Stimulated activated CD4-positive, alpha-beta T cell treated with anti-CD3 and anti-CD28 coated beads, Interleukin-4, amount 100 ng/mL, for 24 hours (primary cell): ENCODE measurements around the gene TUBGCP3.
"Not testable (repeated sequence)": the region's sequence is repeated elsewhere in the genome, so short reads cannot be mapped to it uniquely, and the experiment has no call there.

Experiments
- DNase-seq: peaks from one replicate; pipeline ENCODE4 v3.0.0-alpha.2; 2020

Gene TUBGCP3, protein sequence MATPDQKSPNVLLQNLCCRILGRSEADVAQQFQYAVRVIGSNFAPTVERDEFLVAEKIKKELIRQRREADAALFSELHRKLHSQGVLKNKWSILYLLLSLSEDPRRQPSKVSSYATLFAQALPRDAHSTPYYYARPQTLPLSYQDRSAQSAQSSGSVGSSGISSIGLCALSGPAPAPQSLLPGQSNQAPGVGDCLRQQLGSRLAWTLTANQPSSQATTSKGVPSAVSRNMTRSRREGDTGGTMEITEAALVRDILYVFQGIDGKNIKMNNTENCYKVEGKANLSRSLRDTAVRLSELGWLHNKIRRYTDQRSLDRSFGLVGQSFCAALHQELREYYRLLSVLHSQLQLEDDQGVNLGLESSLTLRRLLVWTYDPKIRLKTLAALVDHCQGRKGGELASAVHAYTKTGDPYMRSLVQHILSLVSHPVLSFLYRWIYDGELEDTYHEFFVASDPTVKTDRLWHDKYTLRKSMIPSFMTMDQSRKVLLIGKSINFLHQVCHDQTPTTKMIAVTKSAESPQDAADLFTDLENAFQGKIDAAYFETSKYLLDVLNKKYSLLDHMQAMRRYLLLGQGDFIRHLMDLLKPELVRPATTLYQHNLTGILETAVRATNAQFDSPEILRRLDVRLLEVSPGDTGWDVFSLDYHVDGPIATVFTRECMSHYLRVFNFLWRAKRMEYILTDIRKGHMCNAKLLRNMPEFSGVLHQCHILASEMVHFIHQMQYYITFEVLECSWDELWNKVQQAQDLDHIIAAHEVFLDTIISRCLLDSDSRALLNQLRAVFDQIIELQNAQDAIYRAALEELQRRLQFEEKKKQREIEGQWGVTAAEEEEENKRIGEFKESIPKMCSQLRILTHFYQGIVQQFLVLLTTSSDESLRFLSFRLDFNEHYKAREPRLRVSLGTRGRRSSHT

DNA sequence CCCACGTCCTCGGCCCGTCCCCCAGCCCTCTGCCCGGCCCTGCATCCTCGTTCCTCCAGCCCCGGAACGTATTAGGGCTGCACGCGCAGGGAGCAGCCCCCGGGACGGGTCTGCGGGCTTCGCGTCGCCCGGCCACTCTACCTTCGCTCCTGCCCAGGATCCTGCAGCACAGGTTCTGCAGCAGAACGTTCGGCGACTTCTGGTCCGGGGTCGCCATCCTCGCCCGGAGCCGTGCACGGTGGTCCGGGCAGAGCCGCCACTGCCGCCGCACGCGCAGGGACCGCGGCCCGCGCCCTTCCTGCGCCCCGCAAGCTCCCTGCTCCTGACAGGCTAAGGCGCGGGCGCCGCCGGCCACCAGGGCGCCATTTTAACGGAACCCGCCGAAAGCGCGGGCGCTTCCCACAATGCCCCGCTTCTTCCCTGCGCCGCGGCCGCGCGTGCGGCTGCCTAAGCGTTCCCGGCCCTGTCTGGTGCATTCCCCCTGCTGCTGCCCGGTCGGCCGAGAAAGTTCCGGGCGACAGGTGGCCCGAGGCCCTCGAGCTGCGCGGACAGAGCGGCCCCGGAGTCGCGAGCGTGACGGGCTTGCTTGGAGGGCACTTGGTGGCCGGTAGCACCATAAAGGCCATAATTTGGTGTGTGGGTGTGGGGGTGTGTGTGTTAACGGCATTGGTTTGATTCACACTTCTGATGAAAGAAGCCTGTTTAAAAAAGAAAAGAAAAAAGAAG lies at the start of gene TUBGCP3:
Gene TUBGCP3, minus strand, starts transcription at position 390 of the 726 bp plus-strand sequence. Its CDS starts 173 bp downstream, at position 217.
- DNase-seq: peak; percentile 83

DNA sequence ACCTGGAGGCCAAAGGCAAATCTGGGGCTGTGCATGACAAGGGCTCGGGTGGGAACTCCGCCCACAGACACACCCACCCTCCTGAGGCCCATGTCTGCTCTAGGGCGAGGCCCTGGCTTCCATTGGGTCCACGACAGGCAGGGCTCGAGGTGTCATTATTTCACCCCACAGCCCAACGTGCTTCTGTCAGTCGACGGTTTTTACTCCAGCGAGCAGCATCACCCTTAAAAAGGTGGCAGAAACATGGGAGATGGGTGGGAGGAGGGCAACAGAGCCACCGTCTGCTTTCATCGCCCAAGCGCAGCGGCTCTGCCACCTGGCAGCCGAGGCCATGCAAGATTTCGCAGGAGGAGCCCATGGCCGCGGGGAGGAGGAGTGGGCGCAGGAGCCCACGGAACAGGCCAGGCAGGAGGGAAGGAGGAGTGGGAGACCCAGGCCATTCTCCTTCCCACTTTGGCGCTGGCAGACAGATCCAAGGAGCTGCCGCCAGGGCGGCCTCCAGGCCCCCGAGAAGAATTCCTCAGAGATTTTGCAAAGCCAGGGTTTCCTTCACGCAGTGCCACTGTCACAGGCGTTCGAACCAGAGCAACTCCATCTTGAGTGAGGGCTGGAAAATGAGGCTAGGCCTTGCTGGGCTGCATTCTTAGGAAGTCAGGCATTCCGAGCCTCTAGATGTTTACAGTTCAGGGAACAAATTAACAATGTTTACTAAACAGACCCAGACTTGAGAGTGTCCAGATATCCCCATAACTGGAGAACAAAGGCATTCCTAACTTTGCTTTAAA lies 49.3 kb upstream of the TUBGCP3 start:
- DNase-seq: no peak

DNA sequence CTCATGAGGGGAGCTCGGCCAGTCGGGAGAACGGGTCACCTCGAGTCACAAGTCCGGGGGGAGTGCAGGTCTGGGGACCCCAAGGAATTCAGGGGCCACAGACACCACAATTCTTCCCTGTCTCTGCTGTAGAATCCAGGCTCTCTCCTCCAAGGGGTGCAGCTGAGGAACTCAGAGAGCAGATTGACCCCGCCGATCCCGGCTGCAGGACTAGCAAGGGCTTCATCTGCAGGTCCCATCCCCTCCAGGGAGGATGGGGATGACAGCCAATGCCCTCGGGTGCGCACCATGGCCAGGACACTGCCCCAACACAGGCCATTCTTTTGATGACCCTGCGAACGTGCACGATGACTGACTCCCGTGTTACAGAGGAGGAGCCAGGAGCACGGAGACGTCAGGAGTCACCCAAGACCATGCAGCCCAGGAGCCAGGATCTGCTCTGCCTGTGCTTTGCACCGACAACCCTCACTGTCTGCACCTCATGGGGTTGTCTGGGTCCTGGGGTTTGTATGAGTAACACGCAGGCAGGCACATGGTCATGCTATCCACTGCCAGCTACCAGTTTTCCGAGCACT lies 48.5 kb upstream of the TUBGCP3 start:
- DNase-seq: no peak

DNA sequence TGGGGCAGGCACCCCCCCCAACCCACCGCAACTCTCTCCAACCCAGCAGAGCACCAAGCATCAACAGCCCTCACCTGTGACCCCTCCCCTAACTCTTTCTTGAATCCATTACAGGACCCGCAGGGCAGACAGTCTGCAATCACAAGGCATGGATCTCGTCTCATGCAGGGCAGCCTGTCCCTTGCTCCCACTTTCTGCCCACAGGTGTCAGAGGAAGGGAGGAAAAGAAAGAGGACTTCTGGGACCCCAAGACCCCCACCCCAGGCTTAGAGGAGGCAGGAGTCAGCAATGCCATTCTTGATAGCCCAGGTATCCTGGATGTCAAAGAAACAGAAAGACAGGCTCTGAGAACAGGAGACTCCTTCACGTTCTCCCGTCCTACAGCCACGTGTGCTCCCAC lies 47.4 kb upstream of the TUBGCP3 start:
- DNase-seq: no peak

DNA sequence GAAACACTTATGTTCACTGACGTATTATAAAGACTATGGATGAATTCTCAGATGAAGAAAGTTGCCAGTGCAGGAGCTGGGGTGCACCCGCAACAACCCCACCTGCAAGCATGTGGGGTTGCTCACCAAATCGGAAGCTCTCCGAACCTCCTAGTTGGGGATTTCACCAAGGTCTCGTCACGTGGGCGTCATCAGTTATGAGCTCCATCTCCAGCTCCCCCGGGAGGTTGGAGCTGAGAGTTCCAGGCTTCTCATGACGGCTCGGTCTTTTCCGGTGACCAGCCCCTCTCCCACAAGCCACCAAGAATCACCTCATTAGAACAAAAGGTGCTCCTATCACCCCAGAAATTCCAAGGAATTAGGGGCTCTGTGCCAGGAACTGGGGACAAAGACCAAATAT lies 46.1 kb upstream of the TUBGCP3 start:
- no peak for DNase-seq

DNA sequence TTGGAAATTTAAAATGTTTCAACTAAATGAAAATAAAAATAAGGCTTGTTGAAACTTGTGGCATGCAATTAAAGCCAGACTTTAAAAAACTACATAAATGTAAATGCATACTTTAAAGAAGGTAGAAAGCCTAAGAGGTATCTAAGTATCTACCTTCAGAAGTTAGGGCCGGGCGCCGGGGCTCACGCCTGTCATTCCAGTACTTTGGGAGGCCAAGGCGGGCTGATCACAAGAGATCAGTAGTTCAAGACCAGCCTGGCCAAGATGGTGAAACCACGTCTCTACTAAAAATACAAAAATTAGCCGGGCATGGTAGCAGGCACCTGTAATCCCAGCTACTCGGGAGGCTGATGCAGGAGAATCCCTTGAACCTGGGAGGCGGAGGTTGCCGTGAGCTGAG lies 42.3 kb upstream of the TUBGCP3 start:
- not testable (repeated sequence) for DNase-seq

DNA sequence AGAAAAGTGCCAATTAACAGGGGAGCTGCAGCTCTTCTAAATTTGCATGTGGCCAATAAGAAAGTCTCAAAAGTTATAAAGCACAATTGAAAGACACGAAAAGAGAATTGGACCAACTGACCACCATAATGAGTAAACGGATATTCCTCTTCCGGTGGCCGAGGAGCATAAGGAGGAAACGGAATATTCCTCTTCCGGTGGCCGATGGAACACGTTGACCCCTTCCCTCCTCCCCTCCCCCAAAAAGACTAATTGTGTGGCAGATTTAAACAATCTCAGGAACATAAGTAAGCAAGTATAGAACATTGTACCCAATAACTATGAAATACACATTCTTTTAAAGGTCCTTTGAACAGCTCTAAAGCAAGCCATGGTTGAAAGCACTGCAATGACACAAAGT lies 41.2 kb upstream of the TUBGCP3 start:
- DNase-seq: no peak

DNA sequence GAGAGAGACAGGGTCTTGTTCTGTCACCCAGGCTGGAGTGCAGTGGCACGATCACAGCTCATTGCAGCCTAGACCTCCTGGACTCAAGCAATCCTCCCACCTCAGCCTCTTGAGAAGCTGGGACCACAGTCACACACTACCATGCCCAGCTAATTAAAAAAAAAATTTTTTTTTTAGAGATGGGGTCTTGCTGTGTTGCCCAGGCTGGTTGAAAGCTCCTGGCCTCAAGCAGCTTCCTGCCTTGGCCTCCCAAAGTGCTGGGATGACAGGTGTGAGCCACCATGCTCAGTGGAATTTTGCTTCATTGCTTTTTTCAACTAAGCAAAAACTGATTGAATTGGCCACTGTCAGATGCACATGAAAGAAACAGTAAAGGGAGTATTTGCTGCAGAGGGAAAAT lies 39.7 kb upstream of the TUBGCP3 start:
- DNase-seq: not testable (repeated sequence)

DNA sequence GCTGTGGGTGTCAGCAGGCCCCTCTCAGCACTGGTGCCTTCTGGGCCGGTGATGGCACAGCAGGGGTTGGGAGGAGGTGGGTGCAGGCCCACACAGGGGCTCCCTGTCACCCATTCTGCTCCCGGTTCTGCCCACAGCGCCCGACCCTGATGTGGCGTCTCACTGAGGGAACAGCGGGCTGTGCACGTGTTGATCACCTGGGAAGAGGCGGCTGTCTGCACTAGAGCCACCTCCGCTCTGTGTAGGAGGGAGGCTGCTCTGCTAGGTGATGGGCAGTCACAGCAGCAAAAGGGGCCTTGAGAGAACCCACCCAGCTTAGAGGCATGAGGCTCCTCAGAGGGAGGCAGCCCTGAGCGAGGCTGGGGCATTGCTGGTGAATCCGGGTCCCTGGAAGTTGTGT lies 39.2 kb upstream of the TUBGCP3 start:
- DNase-seq: no peak

DNA sequence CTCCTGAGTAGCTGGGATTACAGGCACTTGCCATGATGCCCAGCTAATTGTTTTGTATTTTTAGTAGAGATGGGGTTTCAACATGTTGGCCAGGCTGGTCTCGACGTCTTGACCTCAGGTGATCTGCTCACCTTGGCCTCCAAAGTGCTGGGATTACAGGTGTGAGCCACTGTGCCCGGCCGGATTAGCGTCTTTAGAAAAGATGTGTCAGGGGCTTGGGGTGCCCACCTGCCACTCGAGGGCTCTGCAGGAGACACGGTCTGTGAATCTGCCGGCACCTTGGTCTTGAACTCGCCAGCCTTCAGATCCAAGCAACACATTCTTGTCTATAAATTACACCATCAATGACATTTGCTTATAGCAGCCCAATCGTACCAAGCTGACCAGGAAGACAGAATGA lies 38.8 kb upstream of the TUBGCP3 start:
- DNase-seq: no peak

DNA sequence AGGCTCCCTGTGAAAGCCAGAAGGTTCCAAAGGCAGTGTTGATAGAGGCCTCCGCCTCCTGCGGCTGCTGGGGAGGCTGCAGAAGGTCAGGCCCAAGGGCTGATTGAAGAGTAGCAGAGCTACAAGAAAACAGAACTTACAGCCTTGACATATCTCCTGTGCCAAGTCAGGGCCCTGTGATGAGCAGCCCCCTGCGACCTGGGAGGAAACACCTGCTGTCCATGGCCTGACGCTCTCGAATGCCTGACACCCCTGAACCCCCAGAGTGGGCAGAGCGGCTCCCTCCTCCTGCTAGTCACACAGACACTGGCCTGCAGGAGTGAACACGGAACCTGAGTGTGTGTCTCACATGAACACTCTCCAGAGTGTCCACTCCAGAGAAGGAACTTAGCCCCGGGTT lies 38.2 kb upstream of the TUBGCP3 start:
- no peak for DNase-seq

DNA sequence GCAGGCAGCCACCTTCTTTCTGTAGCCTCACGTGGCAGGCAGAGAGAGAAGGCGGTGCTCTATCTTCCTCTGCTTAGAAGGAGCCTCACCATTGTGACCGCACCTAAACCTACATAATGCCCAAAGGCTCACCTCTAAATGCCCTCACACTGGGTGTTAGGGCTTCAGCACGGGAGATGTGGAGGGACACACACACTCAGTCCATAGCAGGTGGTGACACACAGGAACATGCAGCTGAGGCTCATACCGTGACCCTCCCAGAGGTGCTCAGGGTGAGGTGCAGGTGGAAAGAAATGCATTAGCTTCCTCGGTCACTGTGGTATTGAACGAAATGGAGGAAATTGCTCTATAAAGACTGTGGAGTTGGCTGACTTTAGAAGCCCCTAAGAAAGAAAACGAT lies 37.7 kb upstream of the TUBGCP3 start:
- no peak for DNase-seq

DNA sequence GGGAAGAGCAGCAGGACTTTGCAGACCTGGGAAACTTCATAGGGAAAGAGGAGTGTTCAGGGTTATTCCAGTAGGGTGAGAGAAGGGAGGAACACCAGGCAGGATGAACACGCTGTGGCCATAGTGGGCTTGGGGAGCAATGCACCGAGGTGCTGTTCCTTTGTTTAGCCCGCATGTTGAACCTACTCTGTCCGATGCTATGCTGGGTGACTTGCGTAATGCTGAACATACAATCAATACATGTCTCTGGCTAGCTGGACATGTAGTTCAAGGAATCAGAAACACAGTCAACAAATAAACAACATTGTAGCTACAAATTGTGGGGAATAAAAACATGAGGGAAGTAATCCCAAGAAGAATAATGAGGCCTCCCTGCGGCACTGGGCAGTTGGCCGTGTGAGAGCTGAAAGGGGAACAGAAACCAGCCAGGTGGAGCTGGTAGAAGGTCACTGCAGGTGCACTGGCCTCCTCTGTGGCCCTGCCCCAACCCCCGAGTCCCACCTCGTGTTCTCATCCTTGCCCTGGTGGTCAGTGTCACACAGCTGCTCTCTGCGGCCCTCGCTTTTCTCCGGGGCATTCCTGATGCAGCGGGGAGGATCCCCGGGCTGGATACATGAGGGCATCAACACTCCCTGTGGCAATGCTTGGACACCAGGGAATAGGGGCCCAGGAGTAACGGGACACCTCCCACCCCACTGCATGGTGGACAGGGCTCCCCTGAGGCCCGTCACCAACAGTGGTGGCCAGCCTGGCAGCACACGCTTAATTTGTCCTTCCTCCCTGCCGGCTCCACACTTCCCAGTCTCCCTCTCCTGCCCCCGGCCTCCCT lies 36.9 kb upstream of the TUBGCP3 start:
- DNase-seq: no peak

DNA sequence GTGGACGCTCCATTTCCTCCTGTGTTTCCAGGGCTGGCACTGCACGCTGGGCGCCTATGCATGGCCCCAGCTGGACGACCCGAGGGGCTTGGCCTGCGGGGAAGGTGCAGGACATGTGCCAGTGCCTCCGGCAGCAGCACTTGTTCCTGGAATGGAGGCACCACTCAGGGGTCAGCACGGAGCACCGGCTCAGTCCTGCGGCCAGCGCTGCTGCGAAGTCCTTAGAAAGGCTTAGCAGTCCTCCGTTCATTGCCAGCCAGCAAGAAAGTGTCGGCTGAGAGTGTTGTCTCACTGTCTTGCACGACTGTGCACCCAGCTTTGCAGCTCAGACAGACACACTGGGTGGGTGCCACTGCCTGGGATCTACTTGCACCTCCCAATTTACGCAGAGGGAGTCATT lies 36.1 kb upstream of the TUBGCP3 start:
- no peak for DNase-seq

DNA sequence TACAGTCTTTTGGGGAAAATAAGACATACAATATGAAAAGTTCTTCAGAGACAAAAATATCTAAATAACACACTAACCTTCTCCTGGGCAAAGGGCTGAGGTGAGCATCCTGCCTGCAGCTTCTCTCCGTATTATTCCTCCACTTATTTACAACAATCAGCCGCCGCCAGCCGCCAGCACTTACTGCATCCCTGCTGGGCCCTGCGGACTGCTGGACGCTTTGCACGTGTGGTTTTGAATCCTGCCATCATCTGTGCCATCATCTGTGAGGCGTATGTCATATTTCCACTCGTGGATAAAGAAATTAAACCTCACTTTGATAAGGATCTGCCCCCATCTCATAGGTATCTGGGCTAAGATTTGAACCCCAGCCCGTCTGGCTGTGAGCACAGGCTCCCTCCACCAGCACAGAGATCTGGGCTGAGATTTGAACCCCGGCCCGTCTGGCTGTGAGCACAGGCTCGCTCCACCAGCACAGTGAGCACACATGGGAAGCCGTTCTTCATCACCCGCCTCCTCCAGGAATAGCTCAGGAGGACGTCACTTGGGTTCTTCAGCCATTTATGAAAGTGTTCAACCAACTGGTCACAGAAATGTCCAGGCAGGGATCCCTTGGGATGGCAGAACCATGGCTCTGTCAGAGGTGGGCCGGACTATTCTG lies 35.2 kb upstream of the TUBGCP3 start:
- no peak for DNase-seq

DNA sequence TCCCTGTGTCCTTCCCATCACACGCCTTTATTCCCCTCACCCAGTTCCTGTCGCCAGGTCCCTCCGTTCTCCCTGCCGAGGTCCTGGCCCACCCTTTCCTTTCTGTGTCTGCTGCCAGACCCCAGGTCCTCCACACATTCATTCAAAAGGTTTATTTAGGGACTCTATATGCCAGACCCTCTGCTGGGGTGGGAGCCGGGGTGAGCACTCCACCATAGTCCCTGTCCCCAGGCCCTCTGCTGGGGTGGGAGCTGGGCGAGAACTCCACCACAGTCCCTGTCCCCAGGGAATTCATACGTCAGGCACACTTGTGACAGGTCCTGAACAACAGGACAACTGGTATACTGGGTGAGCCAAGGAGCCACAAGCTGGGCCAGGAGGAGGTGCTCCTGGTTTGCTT lies 34.4 kb upstream of the TUBGCP3 start:
- no peak for DNase-seq

DNA sequence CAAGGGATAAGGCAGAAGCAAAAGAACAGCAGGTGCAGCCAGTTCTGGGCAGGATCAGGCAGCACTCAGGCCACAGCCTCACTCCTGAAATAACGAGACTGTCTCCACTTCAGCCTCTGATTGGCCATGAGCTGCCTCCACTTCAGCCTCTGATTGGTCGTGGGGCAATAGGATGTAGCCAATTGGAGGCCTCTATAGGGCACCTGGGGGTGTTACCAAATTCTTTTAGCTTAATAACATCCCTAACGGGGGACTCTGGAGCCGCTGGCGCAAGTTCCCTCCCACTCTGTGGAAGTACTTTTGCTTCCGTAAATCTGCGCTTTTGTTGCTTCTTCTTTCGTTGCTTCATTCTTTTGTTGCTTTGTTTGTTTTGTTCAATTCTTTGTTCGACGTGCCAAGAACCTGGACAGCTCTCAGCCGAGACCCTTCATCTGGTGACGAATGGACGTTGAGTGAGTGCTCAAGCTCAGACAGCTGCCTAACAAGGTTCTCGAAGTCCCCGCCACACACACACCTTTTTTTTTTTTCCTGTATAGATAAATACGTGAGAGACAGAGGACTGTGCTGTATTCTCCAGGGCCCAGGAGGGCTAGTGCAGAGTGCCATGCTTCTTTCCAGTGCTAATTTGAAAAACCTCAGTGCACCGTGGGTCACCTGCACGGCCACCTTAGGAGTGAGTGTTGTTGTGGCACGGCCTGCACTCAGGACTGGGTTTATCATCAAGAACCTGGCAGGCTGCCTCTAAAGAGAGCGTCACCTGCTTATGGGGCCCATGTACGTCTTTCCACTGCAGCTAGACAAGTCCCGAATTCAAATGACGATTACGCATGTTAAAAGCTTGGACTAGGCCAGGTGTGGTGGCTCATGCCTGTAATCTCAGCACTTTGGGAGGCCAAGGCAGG lies 32.0 kb upstream of the TUBGCP3 start:
- DNase-seq: no peak

DNA sequence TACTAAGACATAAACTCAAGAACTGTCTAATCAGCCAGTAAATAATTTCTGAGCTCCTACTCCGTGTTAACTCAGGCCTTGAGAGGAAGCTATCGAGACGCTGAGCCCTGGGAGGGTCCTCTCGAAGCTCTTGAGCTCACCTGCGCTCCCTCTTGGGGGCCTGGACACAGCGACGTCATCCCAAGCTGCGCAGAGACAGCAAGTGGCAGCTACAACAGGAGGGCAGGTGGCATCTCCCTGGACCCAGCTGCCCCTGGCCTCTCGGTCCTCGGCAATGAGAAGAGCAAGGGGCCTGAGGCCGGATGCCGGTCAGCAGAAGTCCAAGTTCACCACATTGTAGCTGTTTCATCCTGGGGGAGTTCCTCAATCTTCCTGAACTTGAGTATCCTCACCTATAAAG lies 30.5 kb upstream of the TUBGCP3 start:
- no peak for DNase-seq

DNA sequence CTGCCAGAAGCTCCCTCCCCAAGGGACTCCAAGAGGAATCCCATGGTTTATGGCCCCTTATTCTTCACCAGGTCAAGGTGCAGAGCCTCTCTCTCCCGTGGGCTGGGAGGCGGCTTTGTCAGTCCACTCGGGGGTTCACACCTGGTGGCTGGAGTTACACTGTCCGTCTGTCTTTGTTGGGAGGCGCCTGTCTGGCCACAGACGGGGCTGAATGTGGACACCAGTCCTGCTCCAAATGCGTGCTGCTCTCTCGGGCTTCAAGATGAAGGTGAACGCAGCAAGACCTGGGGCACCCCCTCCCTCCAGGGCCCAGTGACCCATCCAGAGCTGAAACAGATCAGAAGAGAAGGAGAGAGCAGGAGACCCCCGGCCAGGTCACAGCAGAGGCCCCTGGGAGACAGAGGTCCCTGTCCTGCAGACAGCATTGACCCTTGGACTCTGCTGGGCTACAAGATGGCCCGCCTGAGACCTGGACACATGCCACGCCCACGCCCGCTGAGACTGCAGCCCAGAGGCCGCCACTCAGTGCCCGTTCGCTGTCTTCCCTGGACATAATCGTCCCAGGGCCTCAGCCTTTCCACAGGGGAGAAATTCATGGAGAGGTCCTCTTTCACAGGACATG lies 29.9 kb upstream of the TUBGCP3 start:
- DNase-seq: no peak
